GM20000 (cell line): ENCODE measurements around the gene SOS1.

Experiments
- DNase-seq: peaks from one replicate; pipeline ENCODE4 v3.0.0; 2012; ENCODE audit warnings: low spot score
- CTCF ChIP-seq: IDR thresholded peaks from 2 replicates; pipeline ENCODE4 v1.5.1; 2012; ENCODE audit warnings: mild to moderate bottlenecking, control low read depth; ENCODE audit errors: extremely low read depth, missing control alignments

SOS1 gene

GRCh38 chr2:38935568-38936172 is 185.2 kb downstream of the SOS1 start:
- no peak for DNase-seq
- TF ChIP-seq CTCF: no peak

- DNase-seq: no peak
- TF ChIP-seq CTCF: no peak
These were observed 186.1 kb downstream of the SOS1 start for GRCh38 chr2:38934742-38935141.

- no peak for TF ChIP-seq CTCF
- no peak for DNase-seq
These were observed 187.2 kb downstream of the SOS1 start for GRCh38 chr2:38933653-38934052.

DNA sequence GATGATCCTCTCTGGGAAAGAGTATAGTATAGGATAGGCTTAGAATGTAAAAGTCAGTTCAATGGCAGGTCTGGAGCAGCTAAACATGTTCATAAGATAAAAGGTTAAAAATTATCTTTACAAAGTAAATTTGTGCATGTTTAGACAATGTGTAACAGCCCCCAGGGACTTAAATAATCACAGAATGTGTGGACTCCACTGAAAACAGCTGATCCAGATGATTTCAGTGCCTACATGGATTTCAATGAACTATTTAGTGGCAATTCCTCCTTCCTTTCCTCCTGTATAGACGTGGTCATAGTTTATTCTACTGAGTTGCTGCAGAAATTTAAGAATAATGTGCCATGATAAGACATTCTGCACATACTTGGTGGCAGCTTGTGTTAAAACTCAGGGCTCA is 188.3 kb downstream of the SOS1 start:
- DNase-seq: no peak
- TF ChIP-seq CTCF: no peak
